Liver (tissue), 9 donors: Measurements from ENCODE around the gene NFIA. TPM values are rescaled to one million over a fixed set of nuclear protein-coding genes. Genes with fewer than 3 reads are reported as not detected.

Experiments used
- DNase-seq: peaks from one replicate; pipeline ENCODE4 v3.0.0-alpha.2; 2017; ENCODE audit warnings: low spot score
- H3K27ac ChIP-seq, 2 donors: one replicate each; pipeline ENCODE4 v1.7.0; 2013; ENCODE audit warnings: inconsistent platforms in 2 of 2, low read length in 2 of 2, control low read depth in 1 of 2, low read depth in 1 of 2, mild to moderate bottlenecking in 1 of 2
- H3K27me3 ChIP-seq, 4 donors: one replicate each; pipeline versions ENCODE4 v1.6.1 to v1.7.0; 2013; ENCODE audit warnings: low read length in 3 of 4, inconsistent platforms in 1 of 4, mild to moderate bottlenecking in 1 of 4, moderate library complexity in 1 of 4; ENCODE audit not compliant: control insufficient read depth in 4 of 4, insufficient read depth in 4 of 4
- H3K36me3 ChIP-seq, 4 donors: one replicate each; pipeline versions ENCODE4 v1.6.1 to v1.7.0; 2013; ENCODE audit warnings: low read length in 3 of 4, mild to moderate bottlenecking in 3 of 4, low read depth in 1 of 4, moderate library complexity in 1 of 4; ENCODE audit not compliant: control insufficient read depth in 4 of 4, insufficient read depth in 3 of 4
- H3K4me1 ChIP-seq, 4 donors: one replicate each; pipeline versions ENCODE4 v1.6.1 to v1.7.0; 2013; ENCODE audit warnings: low read length in 3 of 4, mild to moderate bottlenecking in 3 of 4, moderate library complexity in 1 of 4; ENCODE audit not compliant: control insufficient read depth in 4 of 4, insufficient read depth in 4 of 4
- H3K4me3 ChIP-seq, 3 donors: one replicate each; pipeline versions ENCODE4 v1.6.1 to v1.7.0; 2013; ENCODE audit warnings: low read length in 3 of 3, control low read depth in 1 of 3, low read depth in 1 of 3, mild to moderate bottlenecking in 1 of 3
- H3K9ac ChIP-seq, 2 donors: one replicate each; pipeline ENCODE4 v1.7.0; 2013; ENCODE audit warnings: low read length in 2 of 2, mild to moderate bottlenecking in 2 of 2, moderate library complexity in 2 of 2, control low read depth in 1 of 2, low read depth in 1 of 2
- H3K9me3 ChIP-seq, 4 donors: one replicate each; pipeline versions ENCODE4 v1.6.1 to v1.7.0; 2013; ENCODE audit warnings: low read length in 3 of 4; ENCODE audit not compliant: control insufficient read depth in 4 of 4
- ATF3 ChIP-seq: IDR thresholded peaks from 2 replicates; pipeline ENCODE4 v1.6.1; 2016; ENCODE audit warnings: antibody characterized with exemption
- CTCF ChIP-seq: fragments of 150-350 bp; IDR thresholded peaks from 2 replicates; pipeline ENCODE4 v1.5.1; 2017; ENCODE audit warnings: improper control_type of control experiment, low read depth, low read length; ENCODE audit not compliant: missing input control
- FOXA1 ChIP-seq: IDR thresholded peaks from 2 replicates; pipeline ENCODE4 v1.6.1; 2016; ENCODE audit warnings: antibody characterized with exemption
- GABPA ChIP-seq, 2 donors: IDR thresholded peaks in 1 of 2; conservative IDR thresholded peaks in 1 of 2; 2 replicates each; pipeline ENCODE4 v1.6.1; 2016; ENCODE audit warnings: antibody characterized with exemption in 2 of 2, mild to moderate bottlenecking in 1 of 2, moderate library complexity in 1 of 2
- JUND ChIP-seq, 2 donors: IDR thresholded peaks; 2 replicates each; pipeline ENCODE4 v1.6.1; 2016; ENCODE audit warnings: antibody characterized with exemption in 2 of 2
- MAX ChIP-seq: IDR thresholded peaks from 2 replicates; pipeline ENCODE4 v1.6.1; 2016; ENCODE audit warnings: antibody characterized with exemption
- NR2F2 ChIP-seq: IDR thresholded peaks from 2 replicates; pipeline ENCODE4 v1.6.1; 2016; ENCODE audit warnings: antibody characterized with exemption
- REST ChIP-seq: IDR thresholded peaks from 2 replicates; pipeline ENCODE4 v1.6.1; 2016; ENCODE audit warnings: antibody characterized with exemption, mild to moderate bottlenecking
- RXRA ChIP-seq, 2 donors: IDR thresholded peaks; 2 replicates each; pipeline ENCODE4 v1.6.1; 2017 to 2018; ENCODE audit warnings: antibody characterized with exemption in 2 of 2, mild to moderate bottlenecking in 1 of 2
- SP1 ChIP-seq: IDR thresholded peaks from 2 replicates; pipeline ENCODE4 v1.6.1; 2018; ENCODE audit warnings: antibody characterized with exemption, mild to moderate bottlenecking
- TAF1 ChIP-seq: conservative IDR thresholded peaks from 2 replicates; pipeline ENCODE4 v1.6.1; 2016; ENCODE audit warnings: antibody characterized with exemption, mild to moderate bottlenecking
- WGBS: extraction: QIAGEN DNeasy Blood & Tissue Kit; methylation state at CpG from one replicate; pipeline ENCODE4 v1.1.7; 2013; 5-methylcytosine and 5-hydroxymethylcytosine counted together
- polyA plus RNA-seq, 2 donors: library from polyadenylated mRNA; stranded (reverse) in 1 of 2; unstranded in 1 of 2; fragments of 200-250 nt in 1 of 2; fragments of >200 nt in 1 of 2; fragmentation: Nextera tagmentation in 1 of 2; extraction: Ambion mirVana in 1 of 2; gene quantifications; one replicate each; pipeline versions ENCODE4 v1.2.1 to v1.2.3, GENCODE V29; 2013 to 2015
- total RNA-seq, 2 donors: library from RNA; depleted of rRNA; stranded (reverse); fragments of >200 nt; gene quantifications; one replicate each; pipeline ENCODE4 v1.2.3, GENCODE V29; 2014
- donor health status: healthy.
- donor health status: healthy.
- donor health status: healthy.
- donor health status: healthy.
- donor health status: healthy.

NFIA gene
- total and polyA plus RNA-seq, 4 donors = 6.8 to 53.7 (median 22.2) TPM

GRCh38 chr1:61403679-61404596 lies 321.6 kb downstream of the NFIA start:
- no peak for DNase-seq
- Histone ChIP-seq H3K4me1 (no peaks in the 10 kb centered on the region), H3K9ac (no peak overlapping the region), H3K4me3 (no peak overlapping the region), H3K27me3 (no peaks in the 10 kb centered on the region), H3K9me3 (no peaks in the 10 kb centered on the region), H3K36me3 (peaks cover 6 to 39% (median 28%) of the 10 kb centered on the region in 4 donors), H3K27ac (no peak overlapping the region)
- TF ChIP-seq RXRA (IDR thresholded peaks at IDR 0.05) (no peak), MAX (no peak), SP1 (no peak), NR2F2 (no peak), TAF1 (no peak), REST (no peak), ATF3 (no peak), CTCF (no peak), GABPA (IDR thresholded peaks at IDR 0.05 in 1 of 2, conservative IDR thresholded peaks at IDR 0.05 in 1 of 2) (no peak), FOXA1 (no peak)
- 63% methylated on average over 12 of the region's 12 CpGs for WGBS

GRCh38 chr1:61404597-61405376 lies 322.4 kb downstream of the NFIA start:
- Histone ChIP-seq H3K9ac (no peak overlapping the region), H3K4me3 (no peak overlapping the region), H3K27me3 (no peaks in the 10 kb centered on the region), H3K27ac (no peak overlapping the region), H3K4me1 (no peaks in the 10 kb centered on the region), H3K36me3 (peaks cover 7 to 39% (median 34%) of the 10 kb centered on the region in 4 donors), H3K9me3 (no peaks in the 10 kb centered on the region)
- TF ChIP-seq JUND (IDR thresholded peaks at IDR 0.05) = no peak
- 74% methylated on average over 4 of the region's 4 CpGs for WGBS
- DNase-seq = no peak
